NB4 (cell line): ENCODE results near the gene DIS3L.

Experiments
- CTCF ChIP-seq: IDR thresholded peaks from one replicate; pipeline ENCODE4 v1.5.1; 2012; ENCODE audit warnings: low read depth, low read length
- MYC ChIP-seq: IDR thresholded peaks from 2 replicates; pipeline ENCODE4 v1.6.1; 2011; ENCODE audit warnings: low read depth, low read length
- POLR2A ChIP-seq: IDR thresholded peaks from 2 replicates; pipeline ENCODE4 v1.6.1; 2011; ENCODE audit warnings: mild to moderate bottlenecking; ENCODE audit not compliant: insufficient read length; ENCODE audit errors: extremely low read depth
- TF ChIP-seq, protein P1 (sequence below): IDR thresholded peaks from 2 replicates; pipeline ENCODE4 v1.6.1; 2011; ENCODE audit warnings: low read depth, low read length

- TF ChIP-seq CTCF (no peak), MYC (no peak), POLR2A (no peak)
- TF ChIP-seq, protein P1, sequence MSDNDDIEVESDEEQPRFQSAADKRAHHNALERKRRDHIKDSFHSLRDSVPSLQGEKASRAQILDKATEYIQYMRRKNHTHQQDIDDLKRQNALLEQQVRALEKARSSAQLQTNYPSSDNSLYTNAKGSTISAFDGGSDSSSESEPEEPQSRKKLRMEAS, result no peak
Observed at GRCh38 chr15:66310786-66311185, 17.4 kb downstream of the DIS3L start.
